Measurements from ENCODE around the gene RRM2.

Gene RRM2

DNA sequence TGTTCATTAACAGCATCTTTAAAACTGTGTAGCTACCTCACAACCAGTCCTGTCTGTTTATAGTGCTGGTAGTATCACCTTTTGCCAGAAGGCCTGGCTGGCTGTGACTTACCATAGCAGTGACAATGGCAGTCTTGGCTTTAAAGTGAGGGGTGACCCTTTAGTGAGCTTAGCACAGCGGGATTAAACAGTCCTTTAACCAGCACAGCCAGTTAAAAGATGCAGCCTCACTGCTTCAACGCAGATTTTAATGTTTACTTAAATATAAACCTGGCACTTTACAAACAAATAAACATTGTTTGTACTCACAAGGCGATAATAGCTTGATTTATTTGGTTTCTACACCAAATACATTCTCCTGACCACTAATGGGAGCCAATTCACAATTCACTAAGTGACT lies 7.0 kb downstream of the RRM2 start:
- H3K4me3 ChIP-seq = no peak overlapping the region
- TF ChIP-seq, protein P1, sequence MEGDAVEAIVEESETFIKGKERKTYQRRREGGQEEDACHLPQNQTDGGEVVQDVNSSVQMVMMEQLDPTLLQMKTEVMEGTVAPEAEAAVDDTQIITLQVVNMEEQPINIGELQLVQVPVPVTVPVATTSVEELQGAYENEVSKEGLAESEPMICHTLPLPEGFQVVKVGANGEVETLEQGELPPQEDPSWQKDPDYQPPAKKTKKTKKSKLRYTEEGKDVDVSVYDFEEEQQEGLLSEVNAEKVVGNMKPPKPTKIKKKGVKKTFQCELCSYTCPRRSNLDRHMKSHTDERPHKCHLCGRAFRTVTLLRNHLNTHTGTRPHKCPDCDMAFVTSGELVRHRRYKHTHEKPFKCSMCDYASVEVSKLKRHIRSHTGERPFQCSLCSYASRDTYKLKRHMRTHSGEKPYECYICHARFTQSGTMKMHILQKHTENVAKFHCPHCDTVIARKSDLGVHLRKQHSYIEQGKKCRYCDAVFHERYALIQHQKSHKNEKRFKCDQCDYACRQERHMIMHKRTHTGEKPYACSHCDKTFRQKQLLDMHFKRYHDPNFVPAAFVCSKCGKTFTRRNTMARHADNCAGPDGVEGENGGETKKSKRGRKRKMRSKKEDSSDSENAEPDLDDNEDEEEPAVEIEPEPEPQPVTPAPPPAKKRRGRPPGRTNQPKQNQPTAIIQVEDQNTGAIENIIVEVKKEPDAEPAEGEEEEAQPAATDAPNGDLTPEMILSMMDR (IDR thresholded peaks at IDR 0.05) = no peak

GRCh38 chr2:10132043-10132575 lies 9.6 kb downstream of the RRM2 start:
- Histone ChIP-seq H3K4me3 (no peak overlapping the region), H3K27ac (no peak overlapping the region)
- DNase-seq (ENCODE audit: low spot score) = no peak
- TF ChIP-seq, protein P1 (IDR thresholded peaks at IDR 0.05) = no peak

More for the DNA sequence above, 7.0 kb downstream of the RRM2 start:
- H3K27ac ChIP-seq = no peak overlapping the region
- no peak for DNase-seq (ENCODE audit: low spot score)

DNA sequence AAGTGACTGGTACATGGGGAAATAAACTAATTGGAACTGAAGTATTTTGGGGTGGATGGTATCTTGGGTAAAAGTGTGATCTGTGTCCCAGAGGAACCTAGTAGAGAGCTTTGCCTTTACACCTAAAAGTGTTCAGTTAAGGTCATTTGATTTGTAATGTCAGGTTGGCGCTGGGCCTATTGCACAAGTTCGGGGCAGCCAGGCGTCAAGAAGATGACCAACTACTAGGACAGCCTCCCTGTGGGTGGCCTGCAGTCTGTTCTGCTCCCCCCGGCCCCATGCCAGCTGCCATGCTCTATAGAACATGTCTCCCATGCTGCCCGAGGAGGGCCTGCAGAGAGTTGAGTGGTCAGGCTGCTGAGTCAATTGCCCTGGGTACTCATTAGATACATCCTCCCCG lies 10.1 kb downstream of the RRM2 start:
- Histone ChIP-seq H3K27ac (no peak overlapping the region), H3K4me3 (no peak overlapping the region)
- TF ChIP-seq, protein P1 (IDR thresholded peaks at IDR 0.05) = no peak
- no peak for DNase-seq (ENCODE audit: low spot score)

DNA sequence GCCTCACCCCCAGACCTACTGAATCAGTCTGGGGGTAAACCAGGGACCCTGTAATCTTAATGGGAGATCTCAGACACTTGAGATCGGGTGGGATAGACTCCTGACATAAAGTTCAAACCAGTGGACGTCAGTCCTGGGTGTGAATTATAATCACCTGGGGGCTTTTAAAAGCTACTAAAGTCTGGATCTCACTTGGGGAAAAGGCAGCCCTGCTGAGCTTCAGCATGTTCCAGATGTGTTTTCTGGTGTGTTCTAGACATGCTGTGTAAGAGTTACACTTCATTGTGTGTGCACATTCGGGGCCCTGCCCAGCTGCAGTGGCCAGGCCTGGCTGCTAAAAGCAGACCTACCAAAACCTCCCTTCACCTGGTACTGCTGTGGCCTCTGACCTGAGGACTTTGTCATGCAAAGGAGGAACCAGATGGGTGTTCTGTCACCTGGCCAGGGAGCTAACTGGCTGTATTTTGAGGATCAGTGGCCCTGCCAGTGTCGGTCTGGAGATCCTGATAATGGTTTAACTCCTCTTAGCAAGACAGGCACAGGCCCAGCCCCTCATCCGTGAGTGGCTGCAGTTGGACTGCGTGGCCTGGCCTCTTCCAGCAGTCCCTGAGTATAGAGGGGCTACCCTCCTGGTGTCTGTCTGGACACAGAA lies 10.6 kb downstream of the RRM2 start:
- H3K27ac ChIP-seq = no peak overlapping the region
- no peak for DNase-seq (ENCODE audit: low spot score)
- TF ChIP-seq, protein P1 (IDR thresholded peaks at IDR 0.05) = no peak

GRCh38 chr2:10135296-10136089 lies 13.0 kb downstream of the RRM2 start:
- no peak for DNase-seq (ENCODE audit: low spot score)
- H3K27ac ChIP-seq = no peak overlapping the region

More for the DNA sequence above, 10.6 kb downstream of the RRM2 start:
- no peak overlapping the region for H3K4me3 ChIP-seq

DNA sequence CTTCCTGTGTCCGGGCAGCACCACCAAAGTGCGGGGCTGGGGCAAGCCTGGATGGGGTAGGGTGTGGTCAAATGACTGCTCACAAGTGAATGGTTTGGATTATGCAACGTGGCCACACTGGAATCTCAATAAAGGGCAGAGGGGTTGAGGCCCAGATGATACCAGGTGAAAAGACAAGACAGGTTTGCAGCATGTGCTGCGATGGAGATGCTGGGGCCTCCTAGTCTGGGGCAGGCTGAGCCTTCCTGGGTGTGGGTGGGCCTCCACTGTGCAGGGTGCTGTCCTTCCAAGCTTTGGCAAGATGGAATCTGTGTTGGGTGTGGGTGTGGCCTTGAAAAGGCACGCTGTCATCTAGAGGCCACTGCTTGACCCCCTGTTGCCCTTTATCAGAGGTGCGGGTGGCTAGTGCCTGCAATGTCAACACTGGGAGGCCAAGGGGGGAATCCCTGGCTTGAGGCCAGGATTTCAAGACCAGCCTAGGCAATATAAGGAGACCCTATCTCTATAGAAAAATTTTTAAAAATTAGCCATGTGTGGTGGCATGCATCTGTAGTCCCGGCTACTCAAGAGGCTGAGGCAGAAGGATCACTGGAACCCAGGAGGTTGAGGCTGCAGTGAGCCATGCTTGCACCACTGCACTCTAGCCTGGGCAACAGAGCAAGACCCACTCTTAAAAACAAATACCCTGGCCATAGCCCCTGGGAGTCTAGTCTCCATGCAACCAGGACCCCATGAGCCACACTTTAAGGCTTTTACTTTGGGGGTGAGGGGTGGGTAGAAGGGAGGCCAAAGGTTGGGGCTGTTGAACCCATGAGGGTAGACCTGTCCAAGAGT lies 13.8 kb downstream of the RRM2 start:
- no peak overlapping the region for H3K4me3 ChIP-seq
- TF ChIP-seq, protein P1 (IDR thresholded peaks at IDR 0.05) = no peak
- H3K27ac ChIP-seq = no peak overlapping the region
- DNase-seq (ENCODE audit: low spot score) = no peak

More at GRCh38 chr2:10135296-10136089, 13.0 kb downstream of the RRM2 start:
- TF ChIP-seq, protein P1 (IDR thresholded peaks at IDR 0.05) = no peak
- no peak overlapping the region for H3K4me3 ChIP-seq
